Activated CD4-positive, alpha-beta T cell treated with anti-CD3 and anti-CD28 coated beads, Interleukin-2, amount 10 ng/mL, durations not matched to agents 7 days and 5 days (primary cell): ENCODE measurements around the gene NR3C2. TPM values are rescaled to one million over a fixed set of nuclear protein-coding genes. Genes with fewer than 3 reads are reported as not detected.

Source experiments
- CTCF ChIA-PET: fragments of 350-600 bp; sonication (Branson Sonifier 250); formaldehyde crosslinking; loops from one replicate; lab custom pipeline; 2021; ENCODE audit warnings: antibody characterized with exemption; lab: Charles Lee
- POLR2A ChIA-PET: fragments of 350-600 bp; sonication (Branson Sonifier 250); formaldehyde crosslinking; loops from one replicate; lab custom pipeline; 2021; ENCODE audit warnings: antibody characterized with exemption; lab: Charles Lee
- DNase-seq: peaks from one replicate; pipeline ENCODE4 v3.0.0-alpha.2; 2020
- H3K27ac Mint-ChIP-seq: one replicate; pipeline ENCODE4 v1.8.0; 2021; ENCODE audit warnings: mild to moderate bottlenecking, moderate library complexity, mixed read lengths
- H3K27me3 Mint-ChIP-seq: one replicate; pipeline ENCODE4 v1.8.0; 2021; ENCODE audit warnings: mixed read lengths
- H3K36me3 Mint-ChIP-seq: one replicate; pipeline ENCODE4 v1.8.0; 2021; ENCODE audit warnings: low read depth, mixed read lengths
- H3K4me1 Mint-ChIP-seq: one replicate; pipeline ENCODE4 v1.8.0; 2021; ENCODE audit warnings: mixed read lengths
- H3K4me3 Mint-ChIP-seq: one replicate; pipeline ENCODE4 v1.8.0; 2021; ENCODE audit warnings: mild to moderate bottlenecking, moderate library complexity, mixed read lengths
- H3K9me3 Mint-ChIP-seq: one replicate; pipeline ENCODE4 v1.8.0; 2021; ENCODE audit warnings: mixed read lengths
- total RNA-seq, 2 experiments: library from RNA; stranded (reverse); gene quantifications; one replicate each; pipeline ENCODE4 v1.2.3, GENCODE V29; 2021

NR3C2 gene
- total RNA-seq, 2 experiments from 2014 or later = 4.1 to 5.1 TPM

DNA sequence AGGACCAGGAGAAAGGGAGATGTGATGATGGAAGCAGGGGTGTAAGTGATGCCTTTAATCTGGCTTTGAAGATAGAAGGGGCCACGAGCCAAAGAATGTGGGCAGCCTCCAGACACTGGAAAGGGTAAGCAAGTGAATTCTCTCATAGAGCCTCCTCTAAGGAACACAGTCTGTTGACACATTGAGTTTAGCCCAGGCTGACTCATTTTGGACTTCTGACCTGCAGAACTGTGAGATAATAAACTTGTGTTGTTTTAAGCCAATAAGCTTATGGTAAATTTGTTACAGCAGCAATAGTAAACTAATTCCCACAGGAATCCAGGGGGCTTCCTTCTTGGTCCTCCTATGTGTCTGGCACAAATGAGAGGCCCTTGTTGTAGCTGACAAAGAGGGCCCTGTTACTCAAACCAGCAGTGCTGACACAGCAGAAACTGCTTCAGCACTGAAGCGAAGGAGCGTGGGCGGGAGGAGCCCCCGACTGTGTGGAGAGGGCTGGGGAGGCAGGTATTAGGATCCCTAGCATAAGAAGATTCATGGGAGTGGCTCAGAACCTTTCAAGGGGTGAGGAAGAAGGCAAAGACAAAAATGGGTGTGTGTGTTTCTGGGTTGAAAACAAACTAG is 268.7 kb downstream of the NR3C2 start:
- POLR2A ChIA-PET = no interaction called here
- no peak overlapping the region for H3K27ac Mint-ChIP-seq
- no peak for DNase-seq
- H3K27me3 Mint-ChIP-seq = no peaks in the 10 kb centered on the region
- no peak overlapping the region for H3K4me3 Mint-ChIP-seq
- CTCF ChIA-PET = interaction anchor here (1.3 kb wide), 1 partner anchor 274 kb away, joined by 3 read pairs; no protein-coding TSS in a partner anchor
- no peaks in the 10 kb centered on the region for H3K9me3 Mint-ChIP-seq
- peaks cover 7% of the 10 kb centered on the region for H3K4me1 Mint-ChIP-seq
- no peaks in the 10 kb centered on the region for H3K36me3 Mint-ChIP-seq

DNA sequence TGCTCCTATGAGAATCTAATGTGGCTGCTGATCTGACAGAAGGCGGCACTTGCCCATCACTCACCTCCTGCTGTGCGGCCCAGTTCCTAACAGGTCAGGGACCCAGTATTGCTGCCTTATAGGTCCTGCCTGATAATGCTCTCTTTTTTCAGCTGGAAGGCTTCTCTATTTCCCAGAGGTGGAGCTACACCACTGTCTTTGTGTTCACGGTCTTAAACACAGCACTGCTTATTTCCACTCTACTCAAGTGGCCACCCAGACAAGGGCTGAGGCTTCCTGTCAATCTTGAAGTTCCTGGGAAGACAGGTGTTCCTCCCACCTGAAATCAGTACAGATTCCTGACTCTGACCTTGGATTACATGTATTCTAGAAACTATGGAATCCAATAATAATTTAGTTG is 270.6 kb downstream of the NR3C2 start:
- Mint-ChIP-seq H3K4me1 (peaks cover 7% of the 10 kb centered on the region), H3K27ac (no peak overlapping the region), H3K36me3 (no peaks in the 10 kb centered on the region), H3K9me3 (no peaks in the 10 kb centered on the region), H3K4me3 (no peak overlapping the region), H3K27me3 (no peaks in the 10 kb centered on the region)
- ChIA-PET CTCF (no interaction called here), POLR2A (no interaction called here)
- DNase-seq = no peak

DNA sequence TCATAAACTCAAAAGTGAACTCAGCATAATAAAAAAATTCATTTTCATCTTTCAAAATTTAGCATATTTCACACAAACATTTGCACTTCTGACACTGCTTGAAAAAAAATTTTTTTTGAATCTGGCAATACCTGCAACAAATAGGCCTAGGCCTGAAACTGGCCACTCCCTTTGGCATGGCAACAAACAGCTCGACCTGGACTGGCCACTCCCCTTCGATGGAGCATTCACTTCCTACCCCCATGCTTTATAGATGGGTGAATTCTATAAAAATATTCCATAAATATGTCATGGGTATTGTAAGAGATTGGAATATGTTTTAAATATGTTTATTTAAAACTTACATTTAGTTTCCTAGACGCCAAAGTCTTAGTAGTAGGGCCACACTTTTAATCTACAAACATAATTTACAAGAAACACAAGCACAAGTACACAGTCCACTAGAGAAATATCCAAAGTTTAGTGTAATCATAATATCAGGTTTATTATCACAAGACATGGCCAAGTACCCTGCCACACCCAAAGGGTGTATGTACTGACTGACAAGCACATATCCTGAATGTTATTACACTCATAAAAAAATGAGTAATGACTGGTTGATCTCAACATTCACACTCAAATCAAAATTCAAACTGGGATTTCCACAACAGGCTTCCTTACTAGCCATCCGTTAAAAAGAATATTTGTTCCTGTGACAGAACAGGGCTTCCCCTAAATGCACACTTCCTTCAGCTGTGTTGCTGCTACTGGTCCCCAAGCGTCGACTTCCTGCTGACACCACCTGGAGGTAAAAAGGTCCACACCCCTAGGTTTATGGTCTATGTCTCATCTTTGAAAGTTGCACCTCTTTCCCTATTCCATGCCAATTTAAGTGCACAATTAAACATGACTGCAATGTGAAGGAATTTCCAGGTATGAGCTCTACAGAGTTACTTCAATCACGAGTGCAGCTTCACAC is 271.5 kb downstream of the NR3C2 start:
- no peak for DNase-seq
- ChIA-PET CTCF (no interaction called here), POLR2A (no interaction called here)
- H3K9me3 Mint-ChIP-seq = no peaks in the 10 kb centered on the region
- no peaks in the 10 kb centered on the region for H3K27me3 Mint-ChIP-seq
- no peak overlapping the region for H3K4me3 Mint-ChIP-seq
- peaks cover 7% of the 10 kb centered on the region for H3K4me1 Mint-ChIP-seq
- no peak overlapping the region for H3K27ac Mint-ChIP-seq
- no peaks in the 10 kb centered on the region for H3K36me3 Mint-ChIP-seq

DNA sequence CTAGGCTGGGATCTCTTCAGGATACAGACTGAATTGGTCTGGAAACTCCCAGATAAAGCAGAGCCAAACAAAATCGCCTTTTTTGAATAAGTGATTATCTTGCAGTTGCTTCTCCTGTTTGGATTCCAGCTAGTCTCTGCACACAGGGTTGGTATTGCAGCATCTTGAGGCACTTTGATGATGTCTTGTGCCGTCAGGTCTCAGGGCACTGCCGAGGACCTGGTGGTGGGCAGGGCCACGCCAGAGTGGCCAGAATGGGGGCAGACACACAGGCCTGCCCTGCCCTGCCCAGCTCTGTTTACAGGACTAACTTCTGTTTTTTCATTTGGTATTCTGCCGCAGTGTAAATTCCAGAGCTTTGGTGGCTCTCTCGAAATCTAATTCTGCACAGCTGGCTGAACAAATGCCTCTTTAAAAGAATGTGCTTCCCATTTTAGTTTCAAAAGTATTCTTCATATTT is 276.1 kb downstream of the NR3C2 start:
- ChIA-PET CTCF (no interaction called here), POLR2A (no interaction called here)
- Mint-ChIP-seq H3K9me3 (no peaks in the 10 kb centered on the region), H3K27me3 (no peaks in the 10 kb centered on the region), H3K27ac (no peak overlapping the region), H3K4me1 (peaks cover 6% of the 10 kb centered on the region), H3K36me3 (no peaks in the 10 kb centered on the region), H3K4me3 (no peak overlapping the region)
- no peak for DNase-seq

DNA sequence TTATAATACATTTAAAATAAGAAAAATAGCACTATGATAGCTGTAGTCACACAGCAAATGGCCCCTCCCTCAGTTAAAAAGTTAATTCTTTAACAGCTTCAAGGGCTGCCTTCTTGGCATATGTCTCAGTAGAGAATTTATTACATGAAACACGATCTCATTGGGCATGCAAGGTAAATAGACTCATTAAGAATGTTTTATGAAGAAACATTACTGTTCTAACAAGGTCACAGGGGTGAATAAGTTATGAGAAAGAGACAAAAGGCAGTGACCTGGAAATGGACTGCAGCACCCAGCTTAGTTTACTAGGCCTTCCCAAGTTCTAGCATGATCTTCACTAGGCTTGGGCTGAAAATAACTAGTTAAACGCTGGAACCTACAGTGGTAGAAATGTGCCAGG is 277.7 kb downstream of the NR3C2 start:
- no peak overlapping the region for H3K4me3 Mint-ChIP-seq

DNA sequence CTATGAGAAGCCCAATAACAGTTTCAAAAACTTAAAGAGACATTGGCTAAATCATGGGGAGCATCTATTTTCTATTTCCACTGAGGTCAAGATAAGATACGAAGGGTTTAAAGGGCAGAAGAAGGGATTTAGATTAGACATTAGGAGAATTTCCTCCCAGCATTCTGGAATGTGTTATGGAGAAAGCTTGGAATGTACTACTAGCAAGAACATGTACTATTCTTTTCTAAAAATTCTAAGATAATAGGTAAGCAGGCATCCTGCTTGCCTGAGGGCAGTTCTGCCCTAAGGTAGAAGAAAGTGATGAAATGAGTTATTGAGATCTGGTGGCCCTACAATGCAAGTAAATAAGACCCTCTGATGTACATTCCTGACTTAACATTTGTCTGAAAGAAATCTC is 279.2 kb downstream of the NR3C2 start:
- H3K27ac Mint-ChIP-seq = no peak overlapping the region
- no peaks in the 10 kb centered on the region for H3K36me3 Mint-ChIP-seq
- ChIA-PET CTCF (interaction anchor here (0.8 kb wide), 1 partner anchor 13 kb away, joined by 3 read pairs; no protein-coding TSS in a partner anchor), POLR2A (no interaction called here)
- no peaks in the 10 kb centered on the region for H3K4me1 Mint-ChIP-seq
- H3K27me3 Mint-ChIP-seq = no peaks in the 10 kb centered on the region
- H3K4me3 Mint-ChIP-seq = no peak overlapping the region
- H3K9me3 Mint-ChIP-seq = no peaks in the 10 kb centered on the region
- DNase-seq = no peak

More for the DNA sequence above, 277.7 kb downstream of the NR3C2 start:
- Mint-ChIP-seq H3K36me3 (no peaks in the 10 kb centered on the region), H3K27ac (no peak overlapping the region), H3K27me3 (no peaks in the 10 kb centered on the region), H3K9me3 (no peaks in the 10 kb centered on the region), H3K4me1 (no peaks in the 10 kb centered on the region)
- CTCF ChIA-PET = interaction anchor here (1.0 kb wide), 1 partner anchor 87 kb away, joined by 3 read pairs; no protein-coding TSS in a partner anchor
- POLR2A ChIA-PET = no interaction called here
- DNase-seq = no peak

DNA sequence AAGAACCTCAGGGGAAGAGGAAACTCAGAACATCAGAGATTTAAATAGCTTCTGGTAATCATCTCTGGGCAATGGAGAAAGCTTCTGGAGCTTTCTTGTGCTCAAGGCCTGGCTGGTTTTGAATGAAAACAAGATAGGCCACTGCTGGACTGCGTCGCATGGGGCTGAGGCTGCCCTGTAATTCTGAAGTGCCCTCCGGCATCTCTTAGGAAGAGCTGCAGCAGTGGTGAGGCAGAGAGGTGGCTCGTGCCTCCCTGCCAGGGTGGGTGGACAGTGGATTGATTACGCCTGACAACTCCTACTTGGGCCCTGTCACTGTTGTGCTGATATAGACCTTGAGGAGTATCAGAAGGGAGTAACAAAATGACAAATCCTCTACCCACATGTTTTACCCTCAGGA is 279.7 kb downstream of the NR3C2 start:
- Mint-ChIP-seq H3K36me3 (no peaks in the 10 kb centered on the region), H3K4me1 (no peaks in the 10 kb centered on the region), H3K9me3 (no peaks in the 10 kb centered on the region), H3K27me3 (no peaks in the 10 kb centered on the region), H3K4me3 (no peak overlapping the region), H3K27ac (no peak overlapping the region)
- ChIA-PET POLR2A (no interaction called here), CTCF (no interaction called here)
- DNase-seq = no peak

DNA sequence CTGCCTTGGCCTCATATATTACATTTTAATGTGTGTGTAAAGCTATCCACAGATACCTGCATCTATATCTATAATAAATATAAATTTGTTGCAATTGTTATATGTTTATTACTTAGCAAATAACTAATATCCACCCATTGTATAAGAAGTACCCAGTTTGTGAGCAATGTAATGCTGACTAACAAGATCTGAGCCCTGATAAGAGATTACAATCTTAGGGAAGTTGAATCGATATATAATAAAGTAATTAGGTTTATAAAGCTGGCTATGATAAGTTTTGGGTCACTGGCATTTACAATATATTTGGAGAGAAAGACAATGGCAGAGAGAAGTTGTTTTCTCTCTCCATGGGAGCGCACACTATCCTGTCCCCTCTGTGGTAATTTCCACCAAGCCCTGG is 280.6 kb downstream of the NR3C2 start:
- Mint-ChIP-seq H3K4me1 (no peaks in the 10 kb centered on the region), H3K9me3 (no peaks in the 10 kb centered on the region), H3K27me3 (no peaks in the 10 kb centered on the region), H3K36me3 (no peaks in the 10 kb centered on the region), H3K27ac (no peak overlapping the region), H3K4me3 (no peak overlapping the region)
- ChIA-PET POLR2A (no interaction called here), CTCF (no interaction called here)
- no peak for DNase-seq

DNA sequence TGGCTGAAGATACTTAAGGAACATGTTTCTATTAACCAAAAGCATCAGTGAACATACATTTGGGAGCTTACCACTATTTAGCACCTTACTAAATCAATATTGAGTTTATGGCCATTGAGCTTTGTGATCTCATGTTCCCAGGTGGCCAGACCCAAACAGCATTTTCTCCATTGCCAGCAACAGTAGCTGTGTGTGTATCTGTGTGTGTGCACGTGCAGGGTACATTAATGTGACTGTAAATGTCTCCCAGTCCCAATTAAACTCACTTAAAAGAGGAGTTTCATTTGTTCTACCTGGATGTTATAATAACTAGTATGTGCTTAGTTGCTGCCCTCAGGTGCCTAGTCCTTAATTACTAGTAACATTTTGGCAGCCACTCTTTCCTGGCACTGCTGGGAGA is 282.4 kb downstream of the NR3C2 start:
- H3K4me3 Mint-ChIP-seq = no peak overlapping the region
- no peaks in the 10 kb centered on the region for H3K9me3 Mint-ChIP-seq
- POLR2A ChIA-PET = no interaction called here
- H3K27me3 Mint-ChIP-seq = no peaks in the 10 kb centered on the region
- no peaks in the 10 kb centered on the region for H3K4me1 Mint-ChIP-seq
- no peak overlapping the region for H3K27ac Mint-ChIP-seq
- CTCF ChIA-PET = interaction anchor here (0.5 kb wide), 1 partner anchor 438 kb away, joined by 3 read pairs; no protein-coding TSS in a partner anchor
- H3K36me3 Mint-ChIP-seq = no peaks in the 10 kb centered on the region
- DNase-seq = no peak

DNA sequence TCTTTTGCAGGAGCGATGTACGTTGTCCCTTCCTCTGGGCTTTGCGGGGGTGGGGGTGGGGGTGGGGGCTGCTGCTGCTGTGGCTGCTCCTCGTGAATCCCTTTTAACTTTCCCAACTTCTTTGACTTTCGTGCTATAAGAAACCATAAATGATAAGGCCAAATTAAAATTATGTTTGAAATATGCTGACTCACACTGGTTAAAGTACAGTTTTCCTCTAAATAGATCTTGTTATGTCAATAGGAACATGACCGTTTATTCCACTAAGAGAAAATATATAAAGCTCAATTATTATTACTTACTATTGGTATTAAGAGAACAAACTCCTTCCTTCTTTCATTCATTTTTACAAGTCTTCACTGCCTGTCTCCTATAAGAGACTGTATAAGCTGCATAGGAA is 287.4 kb downstream of the NR3C2 start:
- DNase-seq = no peak
- Mint-ChIP-seq H3K4me1 (no peaks in the 10 kb centered on the region), H3K27me3 (no peaks in the 10 kb centered on the region), H3K9me3 (no peaks in the 10 kb centered on the region), H3K4me3 (no peak overlapping the region), H3K36me3 (no peaks in the 10 kb centered on the region), H3K27ac (no peak overlapping the region)
- CTCF ChIA-PET = no interaction called here
- POLR2A ChIA-PET = no interaction called here

DNA sequence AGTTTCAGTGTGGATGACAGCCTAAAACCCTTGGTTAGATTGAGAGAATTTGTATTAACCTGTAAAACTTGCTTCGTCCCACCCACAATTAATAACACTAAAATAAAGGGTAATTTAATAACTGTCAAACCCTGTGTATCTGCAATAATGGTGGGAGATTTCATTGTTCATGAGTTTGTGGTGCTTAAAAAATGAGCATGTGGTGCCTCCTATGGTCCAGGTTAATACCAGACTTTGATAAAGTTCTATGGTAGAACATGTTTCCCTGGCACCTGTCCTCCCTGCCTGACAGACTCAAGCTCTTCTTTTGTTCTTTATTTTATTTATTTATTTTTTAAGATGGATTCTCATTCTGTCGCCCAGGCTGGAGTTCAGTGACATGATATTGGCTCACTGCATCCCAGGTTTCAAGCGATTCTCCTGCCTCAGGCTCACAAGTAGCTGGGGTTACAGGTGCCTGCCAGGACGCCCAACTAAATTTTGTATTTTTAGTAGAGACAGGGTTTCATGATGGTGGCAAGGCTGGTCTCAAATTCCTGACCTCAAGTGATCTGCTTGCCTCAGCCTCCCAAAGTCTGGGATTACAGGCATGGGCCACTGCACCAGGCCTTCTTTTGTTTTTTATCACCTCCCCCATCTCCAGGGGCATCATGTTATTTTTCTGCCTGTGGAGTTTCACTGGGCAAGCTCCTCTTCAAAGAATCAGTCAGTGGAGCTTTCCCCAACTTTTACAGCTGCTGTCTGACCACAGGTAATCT is 289.2 kb downstream of the NR3C2 start:
- no peak for DNase-seq
- Mint-ChIP-seq H3K4me1 (no peaks in the 10 kb centered on the region), H3K36me3 (no peaks in the 10 kb centered on the region), H3K27ac (no peak overlapping the region), H3K4me3 (no peak overlapping the region), H3K9me3 (no peaks in the 10 kb centered on the region), H3K27me3 (no peaks in the 10 kb centered on the region)
- POLR2A ChIA-PET = no interaction called here
- CTCF ChIA-PET = no interaction called here

DNA sequence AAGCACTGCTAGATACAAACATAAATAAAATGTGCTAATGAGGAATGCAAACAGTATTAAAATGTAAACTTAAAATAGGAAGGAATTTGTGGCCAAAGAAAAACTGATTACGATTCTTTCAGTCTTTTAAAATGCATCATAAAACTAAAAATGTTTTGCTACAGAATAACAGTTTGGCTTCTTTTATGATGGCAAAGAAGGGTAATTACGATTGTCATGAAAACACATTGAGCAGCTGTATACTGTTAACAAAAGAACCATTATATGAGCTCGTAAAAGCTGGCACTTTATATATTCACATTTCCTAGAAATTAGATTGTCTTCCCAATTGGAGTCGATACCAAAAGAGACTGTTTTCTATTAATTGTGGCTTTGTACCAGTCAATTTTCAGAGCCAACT is 290.4 kb downstream of the NR3C2 start:
- Mint-ChIP-seq H3K4me1 (no peaks in the 10 kb centered on the region), H3K4me3 (no peak overlapping the region), H3K27ac (no peak overlapping the region), H3K27me3 (no peaks in the 10 kb centered on the region), H3K9me3 (no peaks in the 10 kb centered on the region), H3K36me3 (no peaks in the 10 kb centered on the region)
- CTCF ChIA-PET = no interaction called here
- POLR2A ChIA-PET = no interaction called here
- DNase-seq = no peak

DNA sequence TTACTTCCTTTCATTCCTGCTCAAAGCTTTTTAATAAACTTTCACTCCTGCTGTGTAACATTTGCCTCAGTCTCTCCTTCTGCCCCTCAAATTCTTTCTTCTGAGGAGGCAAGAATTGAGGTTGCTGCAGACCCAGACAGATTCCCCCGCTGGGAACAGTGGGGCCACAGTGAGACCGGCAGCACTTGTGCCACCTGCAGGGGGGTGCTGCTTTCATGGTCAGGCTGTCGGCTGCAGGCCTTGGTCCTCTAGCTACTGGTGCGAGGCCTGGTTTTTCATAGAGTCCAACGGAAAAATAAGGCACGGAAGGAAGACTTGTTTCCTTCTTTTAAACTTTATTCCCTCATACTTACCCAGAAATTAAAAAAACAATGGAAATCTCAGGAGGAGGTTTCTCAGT is 296.7 kb downstream of the NR3C2 start:
- Mint-ChIP-seq H3K36me3 (no peaks in the 10 kb centered on the region), H3K4me3 (no peak overlapping the region), H3K9me3 (no peaks in the 10 kb centered on the region), H3K4me1 (no peaks in the 10 kb centered on the region), H3K27me3 (no peaks in the 10 kb centered on the region), H3K27ac (peak overlapping the region; percentile 76)
- no peak for DNase-seq
- ChIA-PET POLR2A (no interaction called here), CTCF (no interaction called here)
